ENCODE data around the gene APBB2.
A peak's percentile ranks its signal among the peaks of the same experiment; 100 is the strongest.
"Not testable (repeated sequence)": the region's sequence is repeated elsewhere in the genome, so short reads cannot be mapped to it uniquely, and the experiment has no call there.

The APBB2 gene

GRCh38 chr4:40916218-40916555 is 298.2 kb downstream of the APBB2 start:
- Histone ChIP-seq H3K79me2 (ENCODE audit: control insufficient read depth, insufficient read depth, low read length, unreplicated experiment) (no peaks in the 10 kb centered on the region), H3K27me3 (ENCODE audit: insufficient read depth, low read length) (no peaks in the 10 kb centered on the region), H3K4me3 (ENCODE audit: low read depth, low read length) (0 out of 2 replicates have a peak overlapping the region, but pooled peaks have one; percentile 16), H3K4me1 (ENCODE audit: control insufficient read depth, insufficient read depth, low read length, unreplicated experiment) (peaks cover 44% of the 10 kb centered on the region), H2AFZ (ENCODE audit: low read length, unreplicated experiment) (no peak overlapping the region), H3K27ac (ENCODE audit: low read depth, low read length) (peak overlapping the region; percentile 77), H3K36me3 (ENCODE audit: insufficient read depth, low read length) (0 out of 2 replicates have a peak, but pooled peaks cover 2% of the 10 kb centered on the region)

- no peak overlapping the region for H2AFZ ChIP-seq (ENCODE audit: low read length, unreplicated experiment)
- no peaks in the 10 kb centered on the region for H3K27me3 ChIP-seq (ENCODE audit: insufficient read depth, low read length)
- peak overlapping the region; percentile 77 for H3K27ac ChIP-seq (ENCODE audit: low read depth, low read length)
- 0 out of 2 replicates have a peak, but pooled peaks cover 2% of the 10 kb centered on the region for H3K36me3 ChIP-seq (ENCODE audit: insufficient read depth, low read length)
- H3K4me1 ChIP-seq (ENCODE audit: control insufficient read depth, insufficient read depth, low read length, unreplicated experiment), result peaks cover 50% of the 10 kb centered on the region
- no peaks in the 10 kb centered on the region for H3K79me2 ChIP-seq (ENCODE audit: control insufficient read depth, insufficient read depth, low read length, unreplicated experiment)
- 0 out of 2 replicates have a peak overlapping the region, but pooled peaks have one; percentile 16 for H3K4me3 ChIP-seq (ENCODE audit: low read depth, low read length)
These were observed 298.8 kb downstream of the APBB2 start for GRCh38 chr4:40915318-40916217.

GRCh38 chr4:40912460-40913184 is 301.7 kb downstream of the APBB2 start:
- no peak overlapping the region for H3K27ac ChIP-seq (ENCODE audit: low read depth, low read length)
- peaks cover 50% of the 10 kb centered on the region for H3K4me1 ChIP-seq (ENCODE audit: control insufficient read depth, insufficient read depth, low read length, unreplicated experiment)
- no peaks in the 10 kb centered on the region for H3K79me2 ChIP-seq (ENCODE audit: control insufficient read depth, insufficient read depth, low read length, unreplicated experiment)
- H2AFZ ChIP-seq (ENCODE audit: low read length, unreplicated experiment), result no peak overlapping the region
- H3K36me3 ChIP-seq (ENCODE audit: insufficient read depth, low read length), result 0 out of 2 replicates have a peak, but pooled peaks cover 2% of the 10 kb centered on the region
- H3K4me3 ChIP-seq (ENCODE audit: low read depth, low read length), result no peak overlapping the region
- no peaks in the 10 kb centered on the region for H3K27me3 ChIP-seq (ENCODE audit: insufficient read depth, low read length)

GRCh38 chr4:40910706-40911105 is 303.6 kb downstream of the APBB2 start:
- Histone ChIP-seq H3K27me3 (ENCODE audit: insufficient read depth, low read length) (no peaks in the 10 kb centered on the region), H3K27ac (ENCODE audit: low read depth, low read length) (peak overlapping the region; percentile 91), H3K36me3 (ENCODE audit: insufficient read depth, low read length) (0 out of 2 replicates have a peak, but pooled peaks cover 2% of the 10 kb centered on the region), H2AFZ (ENCODE audit: low read length, unreplicated experiment) (no peak overlapping the region), H3K4me3 (ENCODE audit: low read depth, low read length) (no peak overlapping the region), H3K79me2 (ENCODE audit: control insufficient read depth, insufficient read depth, low read length, unreplicated experiment) (no peaks in the 10 kb centered on the region), H3K4me1 (ENCODE audit: control insufficient read depth, insufficient read depth, low read length, unreplicated experiment) (peaks cover 32% of the 10 kb centered on the region)

GRCh38 chr4:40909363-40909876 is 304.9 kb downstream of the APBB2 start:
- Histone ChIP-seq H3K27ac (ENCODE audit: low read depth, low read length) (peak overlapping the region; percentile 91), H3K4me1 (ENCODE audit: control insufficient read depth, insufficient read depth, low read length, unreplicated experiment) (peaks cover 25% of the 10 kb centered on the region), H3K27me3 (ENCODE audit: insufficient read depth, low read length) (no peaks in the 10 kb centered on the region), H2AFZ (ENCODE audit: low read length, unreplicated experiment) (no peak overlapping the region), H3K79me2 (ENCODE audit: control insufficient read depth, insufficient read depth, low read length, unreplicated experiment) (no peaks in the 10 kb centered on the region), H3K36me3 (ENCODE audit: insufficient read depth, low read length) (no peaks in the 10 kb centered on the region), H3K4me3 (ENCODE audit: low read depth, low read length) (0 out of 2 replicates have a peak overlapping the region, but pooled peaks have one; percentile 13)

- H3K4me1 ChIP-seq (ENCODE audit: control insufficient read depth, insufficient read depth, low read length, unreplicated experiment), result peaks cover 25% of the 10 kb centered on the region
- no peaks in the 10 kb centered on the region for H3K27me3 ChIP-seq (ENCODE audit: insufficient read depth, low read length)
- peak overlapping the region; percentile 91 for H3K27ac ChIP-seq (ENCODE audit: low read depth, low read length)
- no peaks in the 10 kb centered on the region for H3K36me3 ChIP-seq (ENCODE audit: insufficient read depth, low read length)
- no peak overlapping the region for H3K4me3 ChIP-seq (ENCODE audit: low read depth, low read length)
- H3K79me2 ChIP-seq (ENCODE audit: control insufficient read depth, insufficient read depth, low read length, unreplicated experiment), result no peaks in the 10 kb centered on the region
- H2AFZ ChIP-seq (ENCODE audit: low read length, unreplicated experiment), result no peak overlapping the region
These were observed 305.5 kb downstream of the APBB2 start for GRCh38 chr4:40908702-40909362.

GRCh38 chr4:40908297-40908696 is 306.0 kb downstream of the APBB2 start:
- Histone ChIP-seq H3K4me3 (ENCODE audit: low read depth, low read length) (no peak overlapping the region), H2AFZ (ENCODE audit: low read length, unreplicated experiment) (no peak overlapping the region), H3K27me3 (ENCODE audit: insufficient read depth, low read length) (no peaks in the 10 kb centered on the region), H3K27ac (ENCODE audit: low read depth, low read length) (no peak overlapping the region), H3K79me2 (ENCODE audit: control insufficient read depth, insufficient read depth, low read length, unreplicated experiment) (no peaks in the 10 kb centered on the region), H3K4me1 (ENCODE audit: control insufficient read depth, insufficient read depth, low read length, unreplicated experiment) (peaks cover 25% of the 10 kb centered on the region), H3K36me3 (ENCODE audit: insufficient read depth, low read length) (no peaks in the 10 kb centered on the region)

GRCh38 chr4:40905414-40905813 is 308.9 kb downstream of the APBB2 start:
- Histone ChIP-seq H3K4me1 (ENCODE audit: control insufficient read depth, insufficient read depth, low read length, unreplicated experiment) (peaks cover 24% of the 10 kb centered on the region), H3K27me3 (ENCODE audit: insufficient read depth, low read length) (no peaks in the 10 kb centered on the region), H3K79me2 (ENCODE audit: control insufficient read depth, insufficient read depth, low read length, unreplicated experiment) (no peaks in the 10 kb centered on the region), H3K36me3 (ENCODE audit: insufficient read depth, low read length) (no peaks in the 10 kb centered on the region), H3K27ac (ENCODE audit: low read depth, low read length) (no peak overlapping the region), H2AFZ (ENCODE audit: low read length, unreplicated experiment) (no peak overlapping the region), H3K4me3 (ENCODE audit: low read depth, low read length) (no peak overlapping the region)

GRCh38 chr4:40900531-40900930 is 313.8 kb downstream of the APBB2 start:
- H2AFZ ChIP-seq (ENCODE audit: low read length, unreplicated experiment); H3K4me3 ChIP-seq (ENCODE audit: low read depth, low read length); H3K27me3 ChIP-seq (ENCODE audit: insufficient read depth, low read length); H3K79me2 ChIP-seq (ENCODE audit: control insufficient read depth, insufficient read depth, low read length, unreplicated experiment); H3K4me1 ChIP-seq (ENCODE audit: control insufficient read depth, insufficient read depth, low read length, unreplicated experiment); H3K27ac ChIP-seq (ENCODE audit: low read depth, low read length); H3K36me3 ChIP-seq (ENCODE audit: insufficient read depth, low read length): not testable (repeated sequence)

GRCh38 chr4:40897557-40898203 is 316.7 kb downstream of the APBB2 start:
- H2AFZ ChIP-seq (ENCODE audit: low read length, unreplicated experiment), result no peak overlapping the region

More at GRCh38 chr4:40897557-40898203, 316.7 kb downstream of the APBB2 start:
- no peaks in the 10 kb centered on the region for H3K79me2 ChIP-seq (ENCODE audit: control insufficient read depth, insufficient read depth, low read length, unreplicated experiment)
- H3K4me3 ChIP-seq (ENCODE audit: low read depth, low read length), result no peak overlapping the region
- peaks cover 12% of the 10 kb centered on the region; the same call in 1 of the 2 replicates for H3K36me3 ChIP-seq (ENCODE audit: insufficient read depth, low read length)
- peaks cover 7% of the 10 kb centered on the region for H3K4me1 ChIP-seq (ENCODE audit: control insufficient read depth, insufficient read depth, low read length, unreplicated experiment)
- no peaks in the 10 kb centered on the region for H3K27me3 ChIP-seq (ENCODE audit: insufficient read depth, low read length)
- no peak overlapping the region for H3K27ac ChIP-seq (ENCODE audit: low read depth, low read length)

All from ACC112 (cell line).